ENCODE measurements around the gene PIK3CB. TPM values are rescaled to one million over a fixed set of nuclear protein-coding genes. Genes with fewer than 3 reads are reported as not detected.

The PIK3CB gene
- total RNA-seq, 1 donor from 2014 or later = 23.5 TPM

DNA sequence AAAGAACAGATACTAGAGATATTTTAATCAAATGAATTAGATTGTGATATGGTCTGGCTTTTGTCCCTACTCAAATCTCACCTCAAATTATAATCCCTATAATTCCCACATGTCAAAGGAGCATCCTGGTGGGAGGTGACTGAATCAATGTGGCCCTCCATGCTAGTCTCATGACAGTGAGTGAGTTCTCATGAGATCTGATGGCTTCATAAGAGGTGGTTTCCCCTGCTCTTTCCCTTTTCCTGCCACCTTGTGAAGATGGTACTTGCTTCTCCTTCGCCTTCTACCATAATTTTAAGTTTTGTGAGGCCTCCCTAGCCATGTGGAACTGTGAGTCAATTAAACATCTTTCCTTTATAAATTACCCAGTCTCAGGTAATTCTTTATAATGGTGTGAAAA is 143.4 kb downstream of the PIK3CB start:
- H3K4me1 Mint-ChIP-seq = peaks cover 17% of the 10 kb centered on the region
- H3K27ac Mint-ChIP-seq = no peak overlapping the region
- no peak for DNase-seq (ENCODE audit: low spot score in 2 of 2, unreplicated experiment in 2 of 2)
- H3K4me3 Mint-ChIP-seq = no peak overlapping the region
- H3K27me3 Mint-ChIP-seq (ENCODE audit: low read depth) = no peaks in the 10 kb centered on the region
- peaks cover 7% of the 10 kb centered on the region for H3K36me3 Mint-ChIP-seq
- no peaks in the 10 kb centered on the region for H3K9me3 Mint-ChIP-seq
- TF ChIP-seq, protein P1, sequence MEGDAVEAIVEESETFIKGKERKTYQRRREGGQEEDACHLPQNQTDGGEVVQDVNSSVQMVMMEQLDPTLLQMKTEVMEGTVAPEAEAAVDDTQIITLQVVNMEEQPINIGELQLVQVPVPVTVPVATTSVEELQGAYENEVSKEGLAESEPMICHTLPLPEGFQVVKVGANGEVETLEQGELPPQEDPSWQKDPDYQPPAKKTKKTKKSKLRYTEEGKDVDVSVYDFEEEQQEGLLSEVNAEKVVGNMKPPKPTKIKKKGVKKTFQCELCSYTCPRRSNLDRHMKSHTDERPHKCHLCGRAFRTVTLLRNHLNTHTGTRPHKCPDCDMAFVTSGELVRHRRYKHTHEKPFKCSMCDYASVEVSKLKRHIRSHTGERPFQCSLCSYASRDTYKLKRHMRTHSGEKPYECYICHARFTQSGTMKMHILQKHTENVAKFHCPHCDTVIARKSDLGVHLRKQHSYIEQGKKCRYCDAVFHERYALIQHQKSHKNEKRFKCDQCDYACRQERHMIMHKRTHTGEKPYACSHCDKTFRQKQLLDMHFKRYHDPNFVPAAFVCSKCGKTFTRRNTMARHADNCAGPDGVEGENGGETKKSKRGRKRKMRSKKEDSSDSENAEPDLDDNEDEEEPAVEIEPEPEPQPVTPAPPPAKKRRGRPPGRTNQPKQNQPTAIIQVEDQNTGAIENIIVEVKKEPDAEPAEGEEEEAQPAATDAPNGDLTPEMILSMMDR (IDR thresholded peaks at IDR 0.05; ENCODE audit: unreplicated experiment) = no peak

DNA sequence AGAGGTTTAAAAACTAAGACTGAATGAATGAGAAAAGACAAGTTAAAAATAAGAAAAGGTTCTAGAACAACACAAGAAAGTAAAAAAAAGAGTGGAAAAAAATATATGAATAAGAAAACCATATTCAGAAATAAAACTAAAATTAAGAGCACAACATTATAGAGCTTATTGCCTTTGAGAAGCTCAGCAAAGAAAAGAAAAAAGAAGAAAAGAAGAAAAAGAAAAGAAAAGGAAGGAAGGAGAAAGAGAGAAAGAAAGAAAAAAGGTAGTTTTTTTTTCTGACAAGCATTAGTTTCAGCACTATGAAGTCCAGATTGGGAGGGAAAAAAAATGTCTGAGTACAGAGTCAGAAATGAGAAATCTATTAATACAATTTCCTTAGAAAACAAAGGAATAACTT is 144.7 kb downstream of the PIK3CB start:
- H3K27ac Mint-ChIP-seq = no peak overlapping the region
- peaks cover 16% of the 10 kb centered on the region for H3K4me1 Mint-ChIP-seq
- no peaks in the 10 kb centered on the region for H3K27me3 Mint-ChIP-seq (ENCODE audit: low read depth)
- H3K9me3 Mint-ChIP-seq = no peaks in the 10 kb centered on the region
- TF ChIP-seq, protein P1 (IDR thresholded peaks at IDR 0.05; ENCODE audit: unreplicated experiment) = no peak
- DNase-seq (ENCODE audit: low spot score in 2 of 2, unreplicated experiment in 2 of 2) = no peak
- H3K4me3 Mint-ChIP-seq = no peak overlapping the region
- peaks cover 7% of the 10 kb centered on the region for H3K36me3 Mint-ChIP-seq

DNA sequence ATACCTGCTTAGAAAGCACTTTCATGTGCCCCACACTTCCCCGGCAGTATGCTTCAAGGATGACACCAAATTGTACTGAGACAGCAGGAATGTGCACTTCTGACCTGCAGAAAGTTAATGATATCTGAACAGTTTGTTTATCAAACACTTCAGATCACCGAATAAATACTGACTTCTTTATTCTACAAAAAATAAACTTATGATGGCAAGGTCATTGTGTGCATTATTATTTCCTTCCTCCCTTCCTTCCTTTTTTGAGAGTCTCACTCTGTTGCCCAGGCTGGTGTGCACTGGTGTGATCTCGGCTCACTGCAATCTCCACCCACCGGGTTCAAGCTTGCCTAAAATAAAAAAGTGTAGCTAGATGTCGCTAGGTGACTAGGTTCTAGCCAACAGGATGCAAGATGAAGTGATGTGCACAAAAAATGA is 145.8 kb downstream of the PIK3CB start:
- Mint-ChIP-seq H3K4me3 (no peak overlapping the region), H3K4me1 (peaks cover 8% of the 10 kb centered on the region), H3K27me3 (ENCODE audit: low read depth) (no peaks in the 10 kb centered on the region), H3K36me3 (peaks cover 7% of the 10 kb centered on the region), H3K9me3 (no peaks in the 10 kb centered on the region), H3K27ac (no peak overlapping the region)
- DNase-seq (ENCODE audit: low spot score in 2 of 2, unreplicated experiment in 2 of 2) = no peak
- TF ChIP-seq, protein P1 (IDR thresholded peaks at IDR 0.05; ENCODE audit: unreplicated experiment) = no peak

DNA sequence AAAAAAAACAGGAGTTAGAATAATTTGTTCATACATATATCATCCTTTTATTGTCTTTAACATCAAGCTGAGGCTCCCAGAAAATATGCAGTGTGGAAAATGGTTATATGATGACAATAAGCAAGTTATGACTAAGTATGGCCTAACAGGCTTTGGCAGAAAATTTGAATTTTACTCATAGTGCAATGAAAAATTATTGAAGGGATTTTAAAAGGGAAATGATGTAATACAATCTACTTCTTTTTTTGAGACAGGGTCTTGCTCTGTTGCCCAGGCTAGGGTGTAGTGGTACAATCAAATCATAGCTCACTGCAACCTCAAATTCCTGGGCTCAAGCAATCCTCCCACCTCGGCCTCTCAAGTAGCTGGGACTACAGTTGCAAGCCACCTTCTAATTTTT is 147.5 kb downstream of the PIK3CB start:
- H3K27ac Mint-ChIP-seq = peak overlapping the region; percentile 75
- H3K4me1 Mint-ChIP-seq = peaks cover 12% of the 10 kb centered on the region
- H3K27me3 Mint-ChIP-seq (ENCODE audit: low read depth) = no peaks in the 10 kb centered on the region
- H3K9me3 Mint-ChIP-seq = no peaks in the 10 kb centered on the region
- H3K4me3 Mint-ChIP-seq = no peak overlapping the region
- TF ChIP-seq, protein P1 (IDR thresholded peaks at IDR 0.05; ENCODE audit: unreplicated experiment) = no peak
- no peak for DNase-seq (ENCODE audit: low spot score in 2 of 2, unreplicated experiment in 2 of 2)
- peaks cover 3% of the 10 kb centered on the region for H3K36me3 Mint-ChIP-seq

DNA sequence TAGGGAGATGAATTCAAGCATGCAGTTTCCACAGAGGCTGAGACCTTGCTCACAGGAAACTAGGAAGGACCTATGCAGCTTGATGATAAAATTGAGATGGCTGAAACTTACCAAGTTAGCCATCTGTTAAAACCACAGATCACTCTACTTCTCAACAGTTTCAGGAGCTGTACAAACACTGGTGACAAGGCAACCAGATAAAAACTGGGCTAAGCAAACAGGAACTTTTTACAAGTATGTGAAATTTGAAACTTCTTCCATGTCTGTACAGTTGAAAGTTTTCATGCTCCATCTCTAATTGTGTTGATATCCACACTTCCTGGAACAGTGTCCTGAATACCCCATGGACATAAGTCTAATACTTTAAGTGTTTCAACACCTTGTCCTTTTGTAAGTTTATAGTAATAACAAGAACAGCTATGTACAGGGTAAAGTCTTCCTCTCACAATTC is 147.9 kb downstream of the PIK3CB start:
- Mint-ChIP-seq H3K4me3 (no peak overlapping the region), H3K27me3 (ENCODE audit: low read depth) (no peaks in the 10 kb centered on the region), H3K9me3 (no peaks in the 10 kb centered on the region), H3K36me3 (peaks cover 3% of the 10 kb centered on the region), H3K4me1 (peaks cover 15% of the 10 kb centered on the region), H3K27ac (peak overlapping the region; percentile 75)
- no peak for DNase-seq (ENCODE audit: low spot score in 2 of 2, unreplicated experiment in 2 of 2)
- TF ChIP-seq, protein P1 (IDR thresholded peaks at IDR 0.05; ENCODE audit: unreplicated experiment) = no peak

DNA sequence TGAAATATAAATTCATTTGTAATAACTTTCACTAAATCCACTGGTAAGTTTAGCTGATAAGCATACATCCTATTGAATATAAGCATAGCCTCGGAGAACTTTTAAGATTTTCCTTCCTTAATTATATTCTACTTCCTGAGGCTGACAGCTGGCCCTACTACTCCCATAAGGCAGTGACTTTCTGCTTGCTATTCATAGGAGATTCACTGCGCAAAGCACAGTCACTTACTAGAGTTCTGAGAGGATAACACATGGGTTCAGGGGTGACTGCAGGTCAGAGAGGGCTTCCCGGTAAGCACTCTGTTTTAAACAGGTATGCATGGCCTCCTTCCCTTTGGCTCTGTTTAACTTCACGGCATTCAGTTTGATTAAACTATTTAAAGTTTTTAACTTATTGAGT is 150.3 kb downstream of the PIK3CB start:
- Mint-ChIP-seq H3K27me3 (ENCODE audit: low read depth) (no peaks in the 10 kb centered on the region), H3K36me3 (peaks cover 3% of the 10 kb centered on the region), H3K4me1 (peaks cover 21% of the 10 kb centered on the region), H3K27ac (no peak overlapping the region), H3K4me3 (no peak overlapping the region), H3K9me3 (no peaks in the 10 kb centered on the region)
- TF ChIP-seq, protein P1 (IDR thresholded peaks at IDR 0.05; ENCODE audit: unreplicated experiment) = no peak
- DNase-seq (ENCODE audit: low spot score in 2 of 2, unreplicated experiment in 2 of 2) = no peak
